Measurements from ENCODE around the gene ORC6.

DNA sequence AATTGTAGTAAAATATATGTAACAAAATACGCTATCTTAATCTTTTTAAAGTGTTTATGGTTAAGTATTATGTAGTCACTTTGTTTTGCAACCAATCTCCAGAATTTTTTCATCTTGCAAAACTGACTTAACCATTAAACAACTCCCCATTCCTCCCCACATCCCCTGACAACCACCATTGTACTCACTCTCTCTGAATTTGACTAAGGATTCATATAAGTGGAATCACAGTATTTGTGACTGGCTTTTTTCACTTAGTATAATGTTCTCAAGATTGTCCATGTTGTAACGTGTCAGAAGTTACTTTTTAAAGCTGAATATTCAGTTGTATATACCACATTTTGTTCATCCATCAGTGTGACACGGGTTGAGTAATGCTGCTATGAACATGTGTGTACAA lies 10.6 kb downstream of the ORC6 start:
- TF ChIP-seq, protein P1, sequence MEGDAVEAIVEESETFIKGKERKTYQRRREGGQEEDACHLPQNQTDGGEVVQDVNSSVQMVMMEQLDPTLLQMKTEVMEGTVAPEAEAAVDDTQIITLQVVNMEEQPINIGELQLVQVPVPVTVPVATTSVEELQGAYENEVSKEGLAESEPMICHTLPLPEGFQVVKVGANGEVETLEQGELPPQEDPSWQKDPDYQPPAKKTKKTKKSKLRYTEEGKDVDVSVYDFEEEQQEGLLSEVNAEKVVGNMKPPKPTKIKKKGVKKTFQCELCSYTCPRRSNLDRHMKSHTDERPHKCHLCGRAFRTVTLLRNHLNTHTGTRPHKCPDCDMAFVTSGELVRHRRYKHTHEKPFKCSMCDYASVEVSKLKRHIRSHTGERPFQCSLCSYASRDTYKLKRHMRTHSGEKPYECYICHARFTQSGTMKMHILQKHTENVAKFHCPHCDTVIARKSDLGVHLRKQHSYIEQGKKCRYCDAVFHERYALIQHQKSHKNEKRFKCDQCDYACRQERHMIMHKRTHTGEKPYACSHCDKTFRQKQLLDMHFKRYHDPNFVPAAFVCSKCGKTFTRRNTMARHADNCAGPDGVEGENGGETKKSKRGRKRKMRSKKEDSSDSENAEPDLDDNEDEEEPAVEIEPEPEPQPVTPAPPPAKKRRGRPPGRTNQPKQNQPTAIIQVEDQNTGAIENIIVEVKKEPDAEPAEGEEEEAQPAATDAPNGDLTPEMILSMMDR (IDR thresholded peaks at IDR 0.05; ENCODE audit: borderline replicate concordance, extremely low read depth, low read length, poor library complexity, severe bottlenecking) = no peak
- TF ChIP-seq EZH2 (IDR thresholded peaks at IDR 0.05; ENCODE audit: borderline replicate concordance, low read depth, low read length, severe bottlenecking) = no peak
